Measurements from ENCODE around the gene CCDC126. TPM values are rescaled to one million over a fixed set of nuclear protein-coding genes. Genes with fewer than 3 reads are reported as not detected.

CCDC126 gene
- polyA plus RNA-seq, 3 donors, result 3.5 to 20.1 (median 17.4) TPM

- H3K36me3 ChIP-seq (replicated peaks in 1 of 2; ENCODE audit: control insufficient read depth in 1 of 2, insufficient read depth in 2 of 2, low read length in 2 of 2), result no peaks in the 10 kb centered on the region
- 83% methylated on average over 1 of the region's 5 CpGs for WGBS (ENCODE audit: insufficient coverage)
- H3K4me2 ChIP-seq (replicated peaks; ENCODE audit: extremely low read depth, low read length, poor library complexity, severe bottlenecking), result no peak overlapping the region
- no peaks in the 10 kb centered on the region for H3K79me2 ChIP-seq (ENCODE audit: insufficient read depth, low read length)
- Mint-ChIP-seq H3K4me1 (no peaks in the 10 kb centered on the region), H3K36me3 (no peaks in the 10 kb centered on the region), H3K9me3 (peaks cover 26 to 50% (median 38%) of the 10 kb centered on the region in 7 donors), H3K27me3 (ENCODE audit: low read depth in 3 of 3) (peaks cover 0 to 2% (median 1%) of the 10 kb centered on the region in 3 donors), H3K4me3 (no peak overlapping the region), H3K27ac (no peak overlapping the region)
- TF ChIP-seq CTCF (IDR thresholded peaks at IDR 0.05), result no peak
- peaks cover 36% of the 10 kb centered on the region in 2 donors for H3K9me3 ChIP-seq (replicated peaks in 1 of 2; ENCODE audit: control insufficient read depth in 1 of 2, insufficient read depth in 1 of 2, low read length in 2 of 2)
- peak overlapping the region in 1 of 3 experiments; percentile 4 for H3K4me3 ChIP-seq (replicated peaks in 1 of 3; ENCODE audit: low read depth in 2 of 3, low read length in 3 of 3)
- no peak for DNase-seq
- intact Hi-C loops (cut with micrococcal nuclease), result no loop called here
- H3K27ac ChIP-seq (ENCODE audit: low read depth in 1 of 2, low read length in 2 of 2), result no peak overlapping the region
- H3K9ac ChIP-seq (ENCODE audit: insufficient read depth, low read length, poor library complexity, severe bottlenecking), result no peak overlapping the region
- no peaks in the 10 kb centered on the region for H4K20me1 ChIP-seq (ENCODE audit: insufficient read depth, low read length)
- no peaks in the 10 kb centered on the region for H3K4me1 ChIP-seq (ENCODE audit: control insufficient read depth in 1 of 2, insufficient read depth in 2 of 2, low read length in 2 of 2)
- no peak overlapping the region for H2AFZ ChIP-seq (ENCODE audit: insufficient read depth, low read depth, low read length, poor library complexity, severe bottlenecking)
- no peaks in the 10 kb centered on the region for H3K27me3 ChIP-seq (ENCODE audit: control insufficient read depth in 2 of 2, insufficient read depth in 2 of 2, low read length in 2 of 2)
Observed at GRCh38 chr7:23653942-23654341, 56.8 kb downstream of the CCDC126 start.

GRCh38 chr7:23654508-23654907 lies 57.3 kb downstream of the CCDC126 start:
- TF ChIP-seq CTCF (IDR thresholded peaks at IDR 0.05), result no peak
- no CpG with 5 or more reads among the region's 1 CpG for WGBS (ENCODE audit: insufficient coverage)
- H3K4me2 ChIP-seq (replicated peaks; ENCODE audit: extremely low read depth, low read length, poor library complexity, severe bottlenecking), result no peak overlapping the region
- Mint-ChIP-seq H3K36me3 (no peaks in the 10 kb centered on the region), H3K4me1 (no peaks in the 10 kb centered on the region), H3K4me3 (no peak overlapping the region), H3K27ac (no peak overlapping the region), H3K27me3 (ENCODE audit: low read depth in 3 of 3) (peaks cover 0 to 2% (median 1%) of the 10 kb centered on the region in 3 donors), H3K9me3 (peaks cover 28 to 52% (median 39%) of the 10 kb centered on the region in 7 donors)
- H3K9ac ChIP-seq (ENCODE audit: insufficient read depth, low read length, poor library complexity, severe bottlenecking), result no peak overlapping the region
- intact Hi-C loops (cut with micrococcal nuclease), result no loop called here
- no peak overlapping the region for H3K27ac ChIP-seq (ENCODE audit: low read depth in 1 of 2, low read length in 2 of 2)
- H3K4me1 ChIP-seq (ENCODE audit: control insufficient read depth in 1 of 2, insufficient read depth in 2 of 2, low read length in 2 of 2), result no peaks in the 10 kb centered on the region
- H3K27me3 ChIP-seq (ENCODE audit: control insufficient read depth in 2 of 2, insufficient read depth in 2 of 2, low read length in 2 of 2), result no peaks in the 10 kb centered on the region
- H3K36me3 ChIP-seq (replicated peaks in 1 of 2; ENCODE audit: control insufficient read depth in 1 of 2, insufficient read depth in 2 of 2, low read length in 2 of 2), result no peaks in the 10 kb centered on the region
- H3K9me3 ChIP-seq (replicated peaks in 1 of 2; ENCODE audit: control insufficient read depth in 1 of 2, insufficient read depth in 1 of 2, low read length in 2 of 2), result peaks cover 37 to 38% of the 10 kb centered on the region in 2 donors
- no peak for DNase-seq
- no peak overlapping the region for H3K4me3 ChIP-seq (replicated peaks in 1 of 3; ENCODE audit: low read depth in 2 of 3, low read length in 3 of 3)
- H2AFZ ChIP-seq (ENCODE audit: insufficient read depth, low read depth, low read length, poor library complexity, severe bottlenecking), result no peak overlapping the region
- H3K79me2 ChIP-seq (ENCODE audit: insufficient read depth, low read length), result no peaks in the 10 kb centered on the region
- H4K20me1 ChIP-seq (ENCODE audit: insufficient read depth, low read length), result no peaks in the 10 kb centered on the region
